ENCODE data around the gene PLPPR5. TPM values are rescaled to one million over a fixed set of nuclear protein-coding genes. Genes with fewer than 3 reads are reported as not detected.

PLPPR5 gene
- polyA plus RNA-seq, 1 donor (not counting 4 experiments of a cell fraction or from before 2014, with no cell fraction given), result 0.93 TPM

- Histone ChIP-seq H3K4me3 (ENCODE audit: control insufficient read depth in 2 of 3, extremely low read depth in 1 of 3, insufficient read depth in 2 of 3, low read depth in 1 of 3, low read length in 3 of 3) (no peak overlapping the region), H4K20me1 (ENCODE audit: control insufficient read depth, extremely low read depth, insufficient read depth, low read length) (no peaks in the 10 kb centered on the region), H3K36me3 (ENCODE audit: control insufficient read depth in 2 of 2, extremely low read depth in 1 of 2, insufficient read depth in 2 of 2, low read length in 2 of 2) (no peaks in the 10 kb centered on the region), H3K4me2 (ENCODE audit: control insufficient read depth, extremely low read depth, insufficient read depth, low read depth, low read length) (no peak overlapping the region), H3K79me2 (ENCODE audit: control insufficient read depth, insufficient read depth, low read length) (no peaks in the 10 kb centered on the region), H3K9me1 (ENCODE audit: control insufficient read depth, extremely low read depth, insufficient read depth, low read length) (no peaks in the 10 kb centered on the region), H3K9me3 (ENCODE audit: control insufficient read depth, low read depth, low read length) (no peaks in the 10 kb centered on the region), H3K27me3 (ENCODE audit: control insufficient read depth, extremely low read depth, insufficient read depth, low read length) (no peaks in the 10 kb centered on the region), H3K4me1 (ENCODE audit: control insufficient read depth, extremely low read depth, insufficient read depth, low read length) (no peaks in the 10 kb centered on the region), H3K27ac (ENCODE audit: control insufficient read depth, insufficient read depth, low read length) (no peak overlapping the region), H3K9ac (ENCODE audit: control insufficient read depth, extremely low read depth, insufficient read depth, low read length) (no peak overlapping the region), H2AFZ (ENCODE audit: control insufficient read depth, low read length) (no peak overlapping the region)
- no peak for TF ChIP-seq EZH2 (IDR thresholded peaks at IDR 0.05; ENCODE audit: low read length)
- TF ChIP-seq CTCF (optimal IDR thresholded peaks at IDR 0.05 in 1 of 3, IDR thresholded peaks at IDR 0.05 in 1 of 3, conservative IDR thresholded peaks at IDR 0.05 in 1 of 3; ENCODE audit: extremely low read depth in 1 of 3, insufficient read depth in 2 of 3, low read length in 3 of 3), result no peak
- DNase-seq (ENCODE audit: low read depth, low spot score) (no peak), FAIRE-seq (no peak)
- dilution Hi-C loops (cut with MboI; ENCODE audit: extremely low pct_ligation_motif_present, low sequenced_read_pairs), result no loop called here
These were observed 107.8 kb downstream of the PLPPR5 start for GRCh38 chr1:98896711-98897445.

DNA sequence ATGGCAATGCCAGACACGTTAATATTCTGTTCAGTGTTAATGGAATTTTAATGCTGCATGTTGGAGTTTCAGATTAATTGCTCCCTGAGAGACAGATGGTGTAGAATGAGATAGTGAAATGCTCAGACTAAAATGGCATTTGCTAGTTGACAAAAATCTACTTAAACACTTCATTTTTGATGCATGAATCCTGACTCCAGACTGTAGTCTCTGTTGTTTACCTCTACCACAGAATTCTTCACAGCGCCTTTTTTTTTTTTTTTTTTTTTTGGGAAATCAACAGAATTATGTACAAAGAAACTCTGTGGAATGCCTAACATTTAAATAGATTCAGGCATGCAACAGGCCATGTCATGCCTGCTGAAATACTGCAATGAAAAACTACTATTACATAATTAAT is 111.3 kb downstream of the PLPPR5 start:
- no peak overlapping the region for H3K4me3 ChIP-seq (ENCODE audit: control insufficient read depth in 2 of 3, extremely low read depth in 1 of 3, insufficient read depth in 2 of 3, low read depth in 1 of 3, low read length in 3 of 3)
- no peaks in the 10 kb centered on the region for H3K36me3 ChIP-seq (ENCODE audit: control insufficient read depth in 2 of 2, extremely low read depth in 1 of 2, insufficient read depth in 2 of 2, low read length in 2 of 2)
- no peaks in the 10 kb centered on the region for H3K9me3 ChIP-seq (ENCODE audit: control insufficient read depth, low read depth, low read length)
- H3K9me1 ChIP-seq (ENCODE audit: control insufficient read depth, extremely low read depth, insufficient read depth, low read length), result no peaks in the 10 kb centered on the region
- FAIRE-seq, result no peak
- no peak overlapping the region for H2AFZ ChIP-seq (ENCODE audit: control insufficient read depth, low read length)
- no peak overlapping the region for H3K4me2 ChIP-seq (ENCODE audit: control insufficient read depth, extremely low read depth, insufficient read depth, low read depth, low read length)
- no peaks in the 10 kb centered on the region for H3K27me3 ChIP-seq (ENCODE audit: control insufficient read depth, extremely low read depth, insufficient read depth, low read length)
- TF ChIP-seq EZH2 (IDR thresholded peaks at IDR 0.05; ENCODE audit: low read length) (no peak), CTCF (optimal IDR thresholded peaks at IDR 0.05 in 1 of 3, IDR thresholded peaks at IDR 0.05 in 1 of 3, conservative IDR thresholded peaks at IDR 0.05 in 1 of 3; ENCODE audit: extremely low read depth in 1 of 3, insufficient read depth in 2 of 3, low read length in 3 of 3) (no peak)
- H3K9ac ChIP-seq (ENCODE audit: control insufficient read depth, extremely low read depth, insufficient read depth, low read length), result no peak overlapping the region
- DNase-seq (ENCODE audit: low read depth, low spot score), result no peak
- dilution Hi-C loops (cut with MboI; ENCODE audit: extremely low pct_ligation_motif_present, low sequenced_read_pairs), result no loop called here
- no peaks in the 10 kb centered on the region for H3K4me1 ChIP-seq (ENCODE audit: control insufficient read depth, extremely low read depth, insufficient read depth, low read length)
- no peak overlapping the region for H3K27ac ChIP-seq (ENCODE audit: control insufficient read depth, insufficient read depth, low read length)
- no peaks in the 10 kb centered on the region for H3K79me2 ChIP-seq (ENCODE audit: control insufficient read depth, insufficient read depth, low read length)
- no peaks in the 10 kb centered on the region for H4K20me1 ChIP-seq (ENCODE audit: control insufficient read depth, extremely low read depth, insufficient read depth, low read length)
